Measurements from ENCODE around the gene SARS1. TPM values are rescaled to one million over a fixed set of nuclear protein-coding genes. Genes with fewer than 3 reads are reported as not detected.
A peak's percentile ranks its signal among the peaks of the same experiment; 100 is the strongest.

The SARS1 gene
- total and polyA plus RNA-seq, 2 donors (not counting 1 experiment from before 2014, with no cell fraction given), result 59.1 to 115 TPM

DNA sequence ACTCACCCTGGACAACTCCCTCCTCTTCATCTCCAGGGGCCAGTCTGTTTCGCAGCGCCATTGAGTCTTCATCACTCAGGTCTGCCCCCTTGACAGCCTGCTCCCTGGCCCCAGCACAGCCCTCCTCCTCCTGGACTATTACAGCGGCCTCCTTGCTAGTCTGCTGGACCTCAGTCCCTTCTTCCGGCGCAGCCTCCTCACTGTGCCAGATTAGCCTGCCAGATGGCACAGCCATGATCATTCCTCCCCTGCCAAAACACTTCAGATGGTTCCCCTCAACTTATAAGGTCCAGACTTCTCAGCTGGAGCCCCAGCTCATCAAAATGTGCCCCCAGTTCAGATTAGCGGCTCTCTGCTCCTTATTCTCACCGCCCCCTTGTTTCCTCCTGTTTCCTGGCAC, 28.7 kb downstream of the SARS1 start:
- ChIA-PET CTCF (no interaction called here), POLR2A (no interaction called here)
- Histone ChIP-seq H3K4me3 (ENCODE audit: control extremely low read depth in 1 of 5, extremely low read depth in 1 of 5, insufficient read depth in 1 of 5, low read depth in 2 of 5, low read length in 4 of 5) (no peak overlapping the region), H4K20me1 (ENCODE audit: control insufficient read depth, insufficient read depth, low read length, poor library complexity, severe bottlenecking) (no peaks in the 10 kb centered on the region), H3K4me1 (ENCODE audit: control insufficient read depth in 2 of 2, insufficient read depth in 2 of 2, low read length in 2 of 2) (peaks cover 0 to 7% of the 10 kb centered on the region in 2 donors), H2AFZ (ENCODE audit: insufficient read depth, low read depth, low read length, poor library complexity, severe bottlenecking) (no peak overlapping the region), H3K9ac (ENCODE audit: low read length) (no peak overlapping the region), H3K79me2 (ENCODE audit: control insufficient read depth, insufficient read depth, low read length) (no peaks in the 10 kb centered on the region), H3K36me3 (replicated peaks in 1 of 2; ENCODE audit: control extremely low read depth in 1 of 2, control insufficient read depth in 1 of 2, extremely low read depth in 1 of 2, insufficient read depth in 2 of 2, low read length in 1 of 2) (peaks cover 0 to 17% of the 10 kb centered on the region in 2 experiments), H3K27me3 (replicated peaks in 1 of 4; ENCODE audit: control extremely low read depth in 1 of 4, control insufficient read depth in 3 of 4, insufficient read depth in 4 of 4, low read length in 3 of 4) (peaks cover 0 to 40% (median 5%) of the 10 kb centered on the region in 4 experiments), H3K9me3 (ENCODE audit: control extremely low read depth in 1 of 3, control insufficient read depth in 2 of 3, insufficient read depth in 1 of 3, low read length in 2 of 3) (no peaks in the 10 kb centered on the region), H3K4me2 (replicated peaks; ENCODE audit: low read depth, low read length, poor library complexity, severe bottlenecking) (no peak overlapping the region), H3K27ac (ENCODE audit: low read length in 2 of 2) (no peak overlapping the region)
- peaks cover 16% of the 10 kb centered on the region for H3K27me3 Mint-ChIP-seq
- WGBS (ENCODE audit: insufficient coverage), result 69% methylated on average over 7 of the region's 7 CpGs
- H3K4me1 Mint-ChIP-seq, result peaks cover 19% of the 10 kb centered on the region
- DNase-seq (no peak), ATAC-seq (ENCODE audit: low read depth) (no peak)
- intact Hi-C loops (cut with micrococcal nuclease), result no loop called here
- H3K4me3 Mint-ChIP-seq, result no peak overlapping the region
- TF ChIP-seq EZH2 (IDR thresholded peaks at IDR 0.05; ENCODE audit: borderline replicate concordance, insufficient read depth, low read depth, low read length, poor library complexity, severe bottlenecking) (no peak), CTCF (IDR thresholded peaks at IDR 0.05) (no peak)
- peak overlapping the region; percentile 4 for H3K27ac Mint-ChIP-seq
- H3K9me3 Mint-ChIP-seq (ENCODE audit: insufficient read depth), result no peaks in the 10 kb centered on the region

DNA sequence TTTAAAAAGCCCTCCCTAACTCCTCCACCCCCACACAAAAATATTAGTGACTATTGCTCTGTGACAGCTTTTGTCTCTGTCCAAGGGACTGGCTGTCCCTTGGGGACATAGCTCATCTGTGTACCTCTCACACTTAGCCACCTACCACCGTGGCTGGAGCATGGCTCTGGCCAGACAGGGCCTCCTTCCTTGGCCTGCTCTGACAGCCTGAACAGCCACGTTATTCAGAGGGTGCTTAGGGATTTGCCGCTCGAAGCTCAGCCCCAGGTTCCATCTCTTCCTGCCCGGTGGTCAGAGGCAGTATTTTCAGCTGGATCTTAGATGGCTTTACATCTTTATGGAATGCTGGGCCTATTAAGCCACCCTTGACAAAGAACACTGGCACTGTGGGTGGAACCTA, 29.5 kb downstream of the SARS1 start:
- no peak overlapping the region for H3K9ac ChIP-seq (ENCODE audit: low read length)
- TF ChIP-seq CTCF (IDR thresholded peaks at IDR 0.05) (no peak), EZH2 (IDR thresholded peaks at IDR 0.05; ENCODE audit: borderline replicate concordance, insufficient read depth, low read depth, low read length, poor library complexity, severe bottlenecking) (no peak)
- H3K4me3 Mint-ChIP-seq, result no peak overlapping the region
- H3K4me2 ChIP-seq (replicated peaks; ENCODE audit: low read depth, low read length, poor library complexity, severe bottlenecking), result no peak overlapping the region
- H3K27me3 Mint-ChIP-seq, result peaks cover 19% of the 10 kb centered on the region
- ChIA-PET POLR2A (no interaction called here), CTCF (no interaction called here)
- H3K36me3 ChIP-seq (replicated peaks in 1 of 2; ENCODE audit: control extremely low read depth in 1 of 2, control insufficient read depth in 1 of 2, extremely low read depth in 1 of 2, insufficient read depth in 2 of 2, low read length in 1 of 2), result peaks cover 0 to 9% of the 10 kb centered on the region in 2 experiments
- WGBS (ENCODE audit: insufficient coverage), result 84% methylated on average over 5 of the region's 5 CpGs
- no peaks in the 10 kb centered on the region for H3K9me3 Mint-ChIP-seq (ENCODE audit: insufficient read depth)
- H3K4me3 ChIP-seq (ENCODE audit: control extremely low read depth in 1 of 5, extremely low read depth in 1 of 5, insufficient read depth in 1 of 5, low read depth in 2 of 5, low read length in 4 of 5), result no peak overlapping the region
- H3K4me1 ChIP-seq (ENCODE audit: control insufficient read depth in 2 of 2, insufficient read depth in 2 of 2, low read length in 2 of 2), result peaks cover 0 to 7% of the 10 kb centered on the region in 2 donors
- no peaks in the 10 kb centered on the region for H3K79me2 ChIP-seq (ENCODE audit: control insufficient read depth, insufficient read depth, low read length)
- ATAC-seq (ENCODE audit: low read depth) (no peak), DNase-seq (no peak)
- H3K27ac ChIP-seq (ENCODE audit: low read length in 2 of 2), result no peak overlapping the region
- no peak overlapping the region for H2AFZ ChIP-seq (ENCODE audit: insufficient read depth, low read depth, low read length, poor library complexity, severe bottlenecking)
- H3K27me3 ChIP-seq (replicated peaks in 1 of 4; ENCODE audit: control extremely low read depth in 1 of 4, control insufficient read depth in 3 of 4, insufficient read depth in 4 of 4, low read length in 3 of 4), result peaks cover 0 to 46% (median 5%) of the 10 kb centered on the region in 4 experiments
- H3K27ac Mint-ChIP-seq, result no peak overlapping the region
- no peaks in the 10 kb centered on the region for H4K20me1 ChIP-seq (ENCODE audit: control insufficient read depth, insufficient read depth, low read length, poor library complexity, severe bottlenecking)
- H3K9me3 ChIP-seq (ENCODE audit: control extremely low read depth in 1 of 3, control insufficient read depth in 2 of 3, insufficient read depth in 1 of 3, low read length in 2 of 3), result no peaks in the 10 kb centered on the region
- peaks cover 19% of the 10 kb centered on the region for H3K4me1 Mint-ChIP-seq
- intact Hi-C loops (cut with micrococcal nuclease), result no loop called here

All from B cell (primary cell).